SK-N-MC (cell line): Measurements from ENCODE around the gene PVALEF.

Experiments used
- EZH2 ChIP-seq: fragments of 200-600 bp; sonication (generic); IDR thresholded peaks from one replicate; pipeline ENCODE4 v1.6.1; 2017; ENCODE audit warnings: antibody characterized with exemption
- POLR2AphosphoS5 ChIP-seq: IDR thresholded peaks from 2 replicates; pipeline ENCODE4 v1.6.1; 2012; ENCODE audit warnings: mild to moderate bottlenecking, low read depth, low read length, borderline replicate concordance

DNA sequence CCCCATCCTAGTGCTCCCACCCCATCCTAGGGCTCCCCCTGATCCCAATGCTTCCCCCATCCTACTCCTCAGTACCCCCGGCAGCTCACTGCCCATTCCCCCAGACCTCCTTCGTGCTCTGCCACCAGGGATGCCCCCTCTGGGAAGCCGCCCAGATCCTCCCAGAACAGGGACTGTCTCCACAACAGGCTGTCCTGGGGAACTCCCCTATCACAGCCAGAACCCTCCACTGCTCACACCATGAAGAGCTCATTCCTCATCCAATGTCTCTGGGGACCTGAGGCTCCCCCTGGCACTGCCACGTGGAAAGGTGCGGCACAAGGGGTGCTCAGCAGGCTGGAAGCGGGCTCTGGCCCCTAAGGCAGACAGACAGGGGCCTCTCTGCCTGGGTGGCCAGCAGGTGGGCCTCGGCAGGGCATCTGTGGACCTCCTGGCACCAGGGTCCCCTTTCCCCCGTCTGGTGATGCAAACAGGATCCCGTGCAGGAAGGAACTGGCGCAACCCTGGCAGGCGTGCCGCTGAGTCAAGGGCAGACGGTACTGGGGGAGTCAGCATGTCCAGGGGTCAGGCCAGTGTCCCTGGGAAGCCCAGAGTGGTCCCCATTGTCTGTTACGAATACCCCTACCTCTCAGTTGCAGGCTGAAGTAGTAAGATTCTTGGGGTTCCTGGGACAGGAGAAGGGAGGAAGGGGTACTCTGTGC, 14.8 kb upstream of the PVALEF start:
- TF ChIP-seq EZH2, result no peak
- TF ChIP-seq POLR2AphosphoS5, result no peak
